ENCODE measurements around the gene SMIM24.
A peak's percentile ranks its signal among the peaks of the same experiment; 100 is the strongest.
"Not testable (repeated sequence)": the region's sequence is repeated elsewhere in the genome, so short reads cannot be mapped to it uniquely, and the experiment has no call there.

Gene SMIM24

GRCh38 chr19:3480383-3481091, at the start of gene SMIM24:
SMIM24 (minus strand) TSS chr19:3480525; CDS start chr19:3480463, 62 bp downstream.
- no peak for DNase-seq
- ATAC-seq: no peak

- not testable (repeated sequence) for ATAC-seq, DNase-seq
These were observed 49.0 kb upstream of the SMIM24 start for GRCh38 chr19:3529299-3529698.

DNA sequence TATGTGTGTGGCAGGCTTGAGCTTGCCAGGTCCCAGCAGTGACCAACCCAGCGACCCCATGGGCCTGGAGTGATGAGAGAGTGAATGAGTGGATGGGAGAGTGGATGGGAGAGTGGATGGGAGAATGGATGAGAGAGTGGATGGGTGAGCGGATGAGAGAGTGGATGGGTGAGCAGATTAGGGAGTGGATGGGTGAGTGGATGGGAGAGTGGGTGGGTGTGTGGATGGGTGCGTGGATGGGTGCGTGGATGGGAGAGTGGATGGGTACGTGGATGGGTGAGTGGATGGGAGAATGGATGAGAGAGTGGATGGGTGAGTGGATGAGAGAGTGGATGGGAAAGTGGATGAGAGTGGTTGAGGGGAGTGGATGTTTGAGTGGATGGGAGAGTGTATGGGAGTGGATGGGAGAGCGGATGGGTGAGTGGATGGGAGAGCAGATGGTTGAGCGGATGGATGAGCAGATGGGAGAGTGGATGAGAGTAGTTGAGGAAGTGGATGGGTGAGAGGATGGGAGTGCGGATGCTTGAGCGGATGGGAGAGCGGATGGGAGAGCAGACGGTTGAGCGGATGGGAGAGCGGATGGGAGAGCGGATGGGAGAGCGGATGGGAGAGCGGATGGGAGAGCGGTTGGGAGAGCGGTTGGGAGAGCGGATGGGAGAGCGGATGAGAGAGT, 48.4 kb upstream of the SMIM24 start:
- no peak for ATAC-seq
- DNase-seq: no peak

DNA sequence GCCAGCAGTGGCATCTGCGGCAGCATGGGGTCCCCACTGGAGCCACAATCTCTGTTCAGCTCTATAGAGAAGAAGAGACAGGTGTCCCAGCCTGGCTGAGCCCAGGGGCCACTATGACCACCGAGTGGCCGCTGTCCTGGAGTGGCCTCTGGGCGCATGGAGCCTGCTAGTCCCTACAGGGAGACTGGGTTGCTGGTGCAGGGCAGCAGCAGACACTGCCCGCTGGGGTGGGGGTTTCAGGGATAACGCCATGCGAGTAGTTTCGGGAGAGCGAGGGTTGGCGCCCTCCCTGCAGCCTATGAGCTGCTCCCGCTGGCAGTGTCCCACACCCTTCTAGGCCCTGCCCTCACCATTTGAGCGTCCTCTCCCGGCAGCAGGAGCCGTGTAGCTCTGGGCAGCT, 47.8 kb upstream of the SMIM24 start:
- ATAC-seq (no peak), DNase-seq (no peak)

DNA sequence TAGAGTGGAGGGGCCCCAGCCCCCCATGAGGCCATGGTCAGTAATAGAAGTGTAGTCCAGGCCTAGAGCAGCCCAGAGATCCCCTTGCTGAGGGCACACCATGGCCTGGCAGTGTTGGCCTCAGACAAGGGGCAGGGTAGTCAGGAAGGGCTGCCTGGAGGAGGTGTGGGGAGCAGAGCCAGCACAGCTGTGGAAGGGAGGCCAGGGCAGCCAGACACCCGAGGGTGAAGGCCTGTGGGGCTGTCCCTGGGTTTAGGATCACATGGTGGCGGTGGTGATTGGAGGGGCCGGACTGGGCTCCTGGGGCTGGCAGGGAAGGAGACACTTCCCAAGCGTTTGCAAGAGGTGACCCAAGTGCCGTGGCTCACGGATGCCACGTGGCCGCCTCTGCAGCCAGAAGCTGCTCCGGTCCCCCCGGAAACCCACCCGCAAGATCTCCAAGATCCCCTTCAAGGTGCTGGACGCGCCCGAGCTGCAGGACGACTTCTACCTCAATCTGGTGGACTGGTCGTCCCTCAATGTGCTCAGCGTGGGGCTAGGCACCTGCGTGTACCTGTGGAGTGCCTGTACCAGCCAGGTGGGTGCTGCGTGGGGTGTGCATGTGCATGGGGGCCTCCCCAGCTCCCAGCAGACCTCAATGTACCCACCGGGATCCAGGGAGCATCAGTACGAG, 47.0 kb upstream of the SMIM24 start:
- no peak for DNase-seq

DNA sequence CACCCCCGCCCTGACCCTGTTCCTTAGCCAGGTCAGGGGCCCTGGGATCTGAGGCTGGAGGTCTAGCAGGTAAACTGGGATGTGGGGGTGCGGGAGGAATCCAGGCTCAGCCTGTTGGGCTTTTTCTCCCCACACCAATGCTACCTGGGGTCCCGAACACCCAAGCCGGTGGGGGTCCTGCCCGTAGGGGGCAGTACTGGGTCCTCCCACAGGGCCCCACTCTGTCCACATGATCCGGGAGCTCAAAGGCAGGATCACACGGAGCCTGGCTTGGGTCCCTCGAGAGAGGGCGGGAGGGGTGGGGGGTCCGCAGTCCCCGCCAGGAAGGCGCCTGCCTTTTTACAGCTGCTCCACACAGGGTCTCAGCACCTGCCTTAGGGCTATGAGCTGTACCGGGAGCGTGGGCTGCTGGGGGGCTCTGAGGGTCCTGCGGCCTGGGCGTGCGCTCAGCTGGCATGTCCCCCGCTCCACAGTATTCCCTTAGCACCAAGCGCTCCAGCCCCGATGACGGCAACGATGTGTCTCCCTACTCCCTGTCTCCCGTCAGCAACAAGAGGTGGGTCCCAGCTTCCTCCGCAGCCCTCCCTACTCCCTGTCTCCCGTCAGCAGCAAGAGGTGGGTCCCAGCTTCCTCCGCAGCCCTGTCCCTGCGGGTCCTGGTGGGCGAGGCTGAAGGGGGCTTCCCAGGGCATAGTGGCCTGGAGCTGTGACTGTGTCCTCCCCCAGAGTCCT, 46.3 kb upstream of the SMIM24 start:
- no peak for ATAC-seq
- DNase-seq: no peak

More for the DNA sequence above, 47.0 kb upstream of the SMIM24 start:
- ATAC-seq: no peak

DNA sequence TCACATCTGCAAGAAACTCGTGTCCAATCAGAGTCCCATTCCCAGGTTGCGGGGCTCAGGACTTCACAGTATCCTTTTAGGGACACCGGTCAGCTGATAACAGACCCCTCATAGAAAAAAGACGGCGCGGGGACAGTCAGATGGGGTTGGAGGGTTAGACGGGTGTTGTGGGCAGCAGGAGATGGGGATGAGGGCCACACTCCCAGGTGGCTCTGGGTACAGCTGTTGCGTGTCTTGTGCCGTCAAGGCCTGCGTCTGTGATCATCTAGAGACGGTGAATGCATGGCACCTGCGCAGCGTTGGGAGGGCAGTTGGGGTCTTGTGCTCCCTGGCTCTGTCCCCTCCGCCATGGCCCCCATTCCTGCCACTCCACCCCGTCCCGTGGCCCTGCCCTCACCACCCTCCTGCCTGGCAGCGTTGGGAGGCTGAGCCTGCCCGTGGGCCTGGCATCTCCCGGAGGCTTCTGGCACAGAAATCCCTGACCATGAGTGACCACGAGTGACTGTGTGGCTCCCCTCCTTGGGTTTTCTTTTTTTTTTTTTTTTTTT, 44.7 kb upstream of the SMIM24 start:
- ATAC-seq (no peak), DNase-seq (no peak)

DNA sequence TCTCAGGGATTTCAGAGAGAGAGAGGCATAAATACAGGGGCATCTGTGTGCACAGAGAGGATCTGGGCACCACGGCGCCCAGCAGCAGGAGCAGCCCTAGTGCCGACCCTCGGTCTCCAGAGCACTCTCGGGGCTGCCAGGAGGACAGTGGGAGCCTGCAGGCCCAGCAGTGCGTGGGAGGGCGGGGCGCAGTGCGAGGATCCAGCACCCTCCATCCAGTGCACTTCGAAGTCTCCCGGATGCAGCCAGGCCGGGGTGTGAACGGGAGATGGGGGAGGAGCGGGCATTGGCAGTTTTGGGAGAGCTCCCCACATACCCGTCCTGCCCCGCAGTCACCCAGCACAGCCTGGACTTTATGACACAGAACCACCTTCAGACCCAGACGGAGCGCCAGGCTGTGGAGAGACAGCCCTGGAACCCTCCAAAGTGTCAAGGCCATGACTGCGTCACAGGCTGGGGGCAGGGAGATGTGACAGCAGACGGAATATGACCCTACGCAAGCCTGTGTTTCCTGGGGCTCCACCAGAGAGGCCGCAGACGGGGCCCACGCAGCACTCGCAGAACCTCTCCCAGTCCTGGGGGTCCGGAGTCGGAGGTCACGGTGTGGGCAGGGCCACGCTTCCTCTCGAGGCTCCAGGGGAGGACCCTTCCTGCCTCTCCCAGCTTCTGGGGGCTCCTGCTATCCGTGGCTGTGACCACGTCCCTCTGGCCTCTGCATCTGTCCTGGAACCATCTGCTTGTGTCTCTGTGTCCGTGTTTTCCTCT, 43.9 kb upstream of the SMIM24 start:
- DNase-seq: no peak

DNA sequence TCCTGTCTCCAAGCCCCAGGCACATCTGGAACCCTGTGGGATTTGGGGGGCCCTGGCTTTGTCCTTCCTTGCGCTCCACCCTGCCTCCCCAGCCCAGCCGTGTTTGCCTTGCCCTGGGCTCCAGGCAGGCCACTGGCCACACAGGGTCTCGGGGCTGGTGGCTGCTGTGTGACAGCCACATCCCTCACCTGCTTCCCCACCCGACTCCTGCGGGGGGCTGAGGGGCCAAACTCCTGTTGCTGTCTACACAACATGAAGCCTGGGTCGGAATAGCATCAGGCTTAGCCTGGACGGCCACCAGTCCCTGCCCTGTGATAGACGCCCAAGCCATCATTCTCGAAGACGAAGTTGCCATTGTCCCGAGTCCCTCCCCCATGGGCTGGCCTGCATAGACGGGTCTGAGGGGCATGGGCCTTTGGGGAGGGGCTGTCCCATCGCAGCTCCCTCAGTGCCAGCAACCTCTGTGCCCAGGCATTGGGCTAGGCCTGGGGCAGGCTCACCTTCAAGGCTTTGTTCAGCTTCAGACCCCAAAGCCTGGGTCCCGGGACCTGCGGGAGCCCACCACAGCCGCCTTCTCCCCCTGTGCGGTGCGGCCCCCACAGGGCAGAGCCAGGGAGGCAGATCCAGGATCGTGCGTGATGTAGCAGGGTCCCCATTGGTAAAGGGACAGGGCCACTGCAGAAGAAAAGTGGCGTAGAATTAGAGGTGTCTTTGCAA, 43.2 kb upstream of the SMIM24 start:
- ATAC-seq: no peak

More for the DNA sequence above, 43.9 kb upstream of the SMIM24 start:
- ATAC-seq: no peak

DNA sequence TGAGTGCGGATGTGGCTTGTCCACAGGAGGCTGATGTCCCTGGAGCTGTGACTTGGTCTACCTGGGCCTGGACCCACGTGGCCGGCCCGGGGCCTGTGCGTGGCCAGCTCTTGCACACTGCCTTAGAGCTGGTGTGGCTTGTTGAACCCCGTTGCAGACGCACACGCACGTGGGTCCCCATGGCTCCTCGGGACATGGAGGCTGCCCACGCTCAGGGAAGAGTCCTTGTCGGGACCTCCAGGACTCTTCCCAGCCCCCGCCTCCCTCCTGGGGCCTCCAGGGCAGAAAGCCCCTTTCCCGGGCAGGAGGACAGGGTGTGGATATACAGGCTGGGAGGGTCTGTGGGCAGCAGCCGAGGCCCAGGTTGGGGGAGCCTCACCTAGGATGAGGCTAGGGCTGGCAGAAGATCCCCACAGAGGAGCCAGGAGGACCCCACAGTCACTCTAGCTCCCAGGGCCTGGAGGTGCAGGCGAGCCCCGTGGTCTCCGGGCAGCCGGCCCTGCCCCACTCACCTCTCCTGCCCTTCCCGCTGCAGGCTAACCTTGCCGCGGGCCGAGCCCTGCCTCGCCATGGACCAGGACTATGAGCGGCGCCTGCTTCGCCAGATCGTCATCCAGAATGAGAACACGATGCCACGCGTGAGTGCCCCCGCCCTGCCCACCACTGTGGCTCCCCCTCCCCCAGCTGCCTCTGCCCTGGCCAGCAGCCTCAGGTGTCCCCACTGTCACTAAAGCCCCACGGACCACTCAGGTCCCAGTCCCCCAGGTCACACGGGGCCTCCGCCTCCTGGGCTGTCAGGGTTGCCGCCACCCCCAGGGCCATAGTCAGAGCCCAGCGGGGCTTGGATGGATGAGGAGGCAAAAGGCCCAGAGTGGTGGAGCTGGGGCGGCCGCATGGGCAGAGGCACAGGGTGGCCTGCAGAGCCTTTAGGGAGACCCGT, 42.4 kb upstream of the SMIM24 start:
- ATAC-seq (no peak), DNase-seq (no peak)

More for the DNA sequence above, 43.2 kb upstream of the SMIM24 start:
- DNase-seq: no peak

DNA sequence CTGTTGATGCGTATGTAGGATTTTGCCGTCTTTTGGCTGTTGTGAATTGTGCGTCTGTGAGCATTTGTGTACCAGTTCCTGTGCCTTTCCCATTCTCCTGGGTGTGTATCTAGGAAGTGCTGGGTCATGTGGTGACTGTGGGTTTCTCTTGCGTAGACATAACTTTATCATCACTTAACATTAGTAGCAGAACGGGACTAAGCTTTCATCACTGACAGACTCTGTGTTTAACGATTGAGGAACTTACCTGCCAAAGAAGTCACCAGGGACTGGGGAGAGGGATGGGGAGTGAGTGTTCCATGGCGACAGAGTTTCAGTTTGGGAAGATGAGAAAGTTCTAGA, 40.8 kb upstream of the SMIM24 start:
- DNase-seq: no peak
- no peak for ATAC-seq

DNA sequence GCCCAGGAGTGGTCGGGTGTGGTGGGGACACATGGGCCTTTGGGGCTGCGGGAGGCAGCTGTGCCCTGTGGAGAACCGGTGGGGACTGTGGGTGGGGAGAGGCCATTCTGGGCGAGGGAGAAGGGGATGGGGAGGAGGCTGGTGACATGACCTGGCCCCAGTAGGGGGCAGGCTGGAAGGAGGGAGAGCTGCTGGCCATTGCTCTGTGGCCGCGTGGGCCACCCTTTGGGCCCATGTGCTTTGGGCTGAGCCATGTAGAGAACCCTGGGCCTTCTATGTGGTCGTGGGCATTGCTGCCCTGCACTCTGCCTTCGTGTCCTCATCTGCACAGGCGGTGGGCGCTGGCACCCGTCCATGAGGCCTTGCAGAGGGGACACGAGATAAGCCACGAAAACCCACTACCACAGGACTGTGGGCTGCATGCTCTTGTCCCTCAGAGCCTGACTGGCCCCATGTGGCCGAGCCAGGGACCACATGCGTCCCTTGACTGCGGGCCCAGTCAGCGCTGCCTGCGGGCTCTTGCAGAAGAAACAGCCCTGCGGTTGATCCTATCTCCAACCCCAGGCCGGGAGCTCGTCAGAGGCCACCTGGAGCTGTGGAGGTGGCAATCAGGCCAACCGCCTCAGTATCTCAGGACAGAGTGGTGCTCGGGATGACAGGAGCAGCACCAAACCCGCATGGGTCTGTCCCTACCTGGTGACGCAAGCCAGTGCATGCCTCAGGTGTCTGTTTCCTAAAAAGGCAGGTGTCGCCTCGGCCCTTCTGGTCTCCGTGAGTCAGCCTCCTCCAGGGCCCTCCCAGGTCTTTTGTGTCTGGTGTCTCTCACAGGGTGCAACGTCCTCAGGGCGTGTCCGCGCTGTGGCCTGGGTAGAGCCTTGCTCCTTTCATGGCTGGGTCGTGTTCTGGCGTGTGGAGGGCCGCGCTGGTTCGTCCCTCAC, 40.1 kb upstream of the SMIM24 start:
- ATAC-seq: no peak
- DNase-seq: no peak

DNA sequence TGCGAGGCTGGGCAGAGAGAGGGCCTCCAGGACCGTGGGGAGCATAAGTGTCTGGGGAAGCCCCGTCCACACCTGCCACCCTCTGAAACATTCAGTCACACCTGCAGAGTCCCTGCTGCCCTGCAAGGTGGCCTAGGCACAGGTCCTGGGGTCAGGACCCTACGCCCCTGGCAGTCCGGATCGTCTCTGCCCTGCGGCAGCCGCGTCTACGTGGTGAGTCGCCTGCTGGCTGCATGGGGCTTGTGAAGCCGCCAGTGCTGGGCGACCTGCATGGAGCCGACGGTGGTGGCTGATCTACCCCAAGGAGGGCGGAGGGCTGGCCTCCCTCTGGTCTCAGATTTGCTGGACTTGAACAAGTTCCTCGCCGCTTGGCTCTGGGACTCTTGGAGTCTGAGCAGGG, 38.8 kb upstream of the SMIM24 start:
- ATAC-seq (no peak), DNase-seq (no peak)

DNA sequence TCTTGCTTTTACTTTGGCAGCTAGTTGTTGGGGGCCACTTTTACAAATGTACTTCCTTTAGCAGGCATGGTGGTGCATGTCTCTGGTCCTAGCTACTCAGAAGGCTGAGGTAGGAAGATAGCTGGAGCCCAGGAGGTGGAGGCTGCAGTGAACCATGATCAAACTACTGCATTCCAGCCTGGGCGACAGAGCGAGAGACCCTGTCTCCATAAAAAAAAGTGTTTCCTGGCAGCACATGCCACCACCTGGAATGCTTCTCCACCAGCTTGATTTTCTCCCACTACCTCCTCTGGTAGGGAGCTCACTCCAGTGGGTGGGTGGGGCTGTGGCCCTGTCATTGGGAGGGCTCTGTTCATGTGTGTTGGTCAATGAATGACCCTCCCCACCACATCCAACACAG, 38.3 kb upstream of the SMIM24 start:
- ATAC-seq (no peak), DNase-seq (no peak)

DNA sequence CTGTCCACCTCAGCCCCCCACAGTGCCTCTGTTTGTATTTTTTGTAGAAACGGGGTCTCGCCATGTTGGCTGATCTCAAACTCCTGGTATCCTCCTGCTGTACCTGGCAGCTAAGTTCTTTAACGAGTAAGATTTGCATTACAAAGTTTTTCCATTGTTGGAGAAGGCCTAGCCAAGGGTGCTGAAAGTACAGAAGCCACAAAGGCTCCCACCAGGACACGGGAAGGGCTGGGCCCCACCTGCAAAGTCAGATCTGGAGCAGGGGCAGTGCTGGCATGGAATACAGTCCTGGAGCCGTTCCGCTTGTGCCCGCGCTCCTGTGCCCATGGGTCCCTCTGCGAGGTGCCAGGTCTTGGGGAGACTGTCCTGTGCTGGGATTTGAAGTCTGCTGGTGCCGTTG, 37.9 kb upstream of the SMIM24 start:
- DNase-seq (no peak), ATAC-seq (no peak)

GRCh38 chr19:3517638-3518037, 37.3 kb upstream of the SMIM24 start:
- ATAC-seq: no peak
- DNase-seq: no peak

DNA sequence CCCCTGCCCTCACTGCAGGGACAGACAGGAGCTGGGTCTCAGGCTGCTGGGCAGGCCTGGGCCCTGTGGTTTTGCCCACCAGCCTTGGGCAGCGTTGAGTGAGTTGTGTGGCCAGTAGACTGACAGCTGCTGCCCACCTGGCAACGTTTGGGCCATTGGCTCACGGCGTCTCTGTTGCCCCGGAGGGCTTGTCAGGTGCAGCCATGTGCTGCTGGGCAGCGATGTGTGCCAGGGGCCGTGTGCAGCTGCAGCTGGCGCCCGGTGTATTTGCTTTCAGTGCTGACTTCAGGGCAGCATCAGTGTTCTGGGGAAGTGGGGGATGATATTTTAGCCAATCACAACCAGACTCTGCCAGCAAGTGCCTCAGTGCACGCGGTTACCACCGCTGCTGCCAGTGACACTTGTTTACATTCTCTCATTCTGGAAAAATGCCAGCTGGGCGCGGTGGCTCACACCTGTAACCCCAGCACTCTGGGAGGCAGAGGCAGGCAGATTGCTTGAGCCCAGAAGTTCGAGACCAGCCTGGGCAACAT, 36.4 kb upstream of the SMIM24 start:
- no peak for DNase-seq
- peak; percentile 35 for ATAC-seq

- no peak for DNase-seq
- ATAC-seq: no peak
These were observed 35.6 kb upstream of the SMIM24 start for GRCh38 chr19:3515891-3516422.
